HEK293T (cell line): ENCODE measurements around the gene WFDC13.

ENCODE experiments used
- CTCF ChIA-PET: fragments of 350-600 bp; formaldehyde crosslinking; extraction: SDS; loops from one replicate; lab custom pipeline; 2021; ENCODE audit warnings: antibody characterized with exemption, inconsistent platforms; lab: Yijun Ruan, JAX
- POLR2A ChIA-PET: fragments of 350-600 bp; formaldehyde crosslinking; extraction: SDS; loops from one replicate; lab custom pipeline; 2020; ENCODE audit warnings: antibody characterized with exemption, inconsistent platforms; lab: Yijun Ruan, JAX
- DNase-seq: peaks from one replicate; pipeline ENCODE4 v3.0.0; 2012; ENCODE audit warnings: mixed read lengths; ENCODE audit errors: extremely low spot score
- ARNT ChIP-seq: fragments of 450-650 bp; IDR thresholded peaks from 2 replicates; pipeline ENCODE4 v1.6.1; 2017; ENCODE audit warnings: mild to moderate bottlenecking
- BHLHE40 ChIP-seq: fragments of 450-650 bp; IDR thresholded peaks from 2 replicates; pipeline ENCODE4 v1.6.1; 2016; ENCODE audit warnings: mild to moderate bottlenecking, moderate library complexity, borderline replicate concordance
- CTBP1 ChIP-seq: fragments of 450-650 bp; IDR thresholded peaks from 2 replicates; pipeline ENCODE4 v1.6.1; 2016; ENCODE audit warnings: borderline replicate concordance
- ELF4 ChIP-seq: fragments of 450-650 bp; IDR thresholded peaks from 2 replicates; pipeline ENCODE4 v1.6.1; 2017; ENCODE audit warnings: antibody characterized with exemption
- FOXA1 ChIP-seq: fragments of 450-650 bp; IDR thresholded peaks from 2 replicates; pipeline ENCODE4 v1.6.1; 2016; ENCODE audit warnings: mild to moderate bottlenecking
- FOXK2 ChIP-seq: fragments of 450-650 bp; IDR thresholded peaks from 2 replicates; pipeline ENCODE4 v1.6.1; 2016; ENCODE audit warnings: mild to moderate bottlenecking
- FOXM1 ChIP-seq: fragments of 450-650 bp; IDR thresholded peaks from 2 replicates; pipeline ENCODE4 v1.6.1; 2017; ENCODE audit warnings: mild to moderate bottlenecking, borderline replicate concordance
- HDGF ChIP-seq: fragments of 450-650 bp; IDR thresholded peaks from 2 replicates; pipeline ENCODE4 v1.6.1; 2017; ENCODE audit warnings: antibody characterized with exemption, borderline replicate concordance
- L3MBTL2 ChIP-seq: fragments of 450-650 bp; conservative IDR thresholded peaks from 2 replicates; pipeline ENCODE4 v1.6.1; 2016; ENCODE audit warnings: mild to moderate bottlenecking
- LEF1 ChIP-seq: fragments of 450-650 bp; IDR thresholded peaks from 2 replicates; pipeline ENCODE4 v1.6.1; 2017; ENCODE audit warnings: mild to moderate bottlenecking, borderline replicate concordance
- NFRKB ChIP-seq: fragments of 450-650 bp; IDR thresholded peaks from 2 replicates; pipeline ENCODE4 v1.6.1; 2016; ENCODE audit warnings: mild to moderate bottlenecking, moderate library complexity
- SP1 ChIP-seq: fragments of 450-650 bp; IDR thresholded peaks from 2 replicates; pipeline ENCODE4 v1.6.1; 2017
- SUZ12 ChIP-seq: fragments of 450-650 bp; IDR thresholded peaks from 2 replicates; pipeline ENCODE4 v1.6.1; 2016; ENCODE audit warnings: mild to moderate bottlenecking
- TARDBP ChIP-seq: fragments of 450-650 bp; IDR thresholded peaks from 2 replicates; pipeline ENCODE4 v1.6.1; 2016
- ZNF384 ChIP-seq: fragments of 450-650 bp; IDR thresholded peaks from 2 replicates; pipeline ENCODE4 v1.6.1; 2016
- TF ChIP-seq, protein P1 (sequence below): fragments of 450-650 bp; IDR thresholded peaks from 2 replicates; pipeline ENCODE4 v1.6.1; 2016

Gene WFDC13

DNA sequence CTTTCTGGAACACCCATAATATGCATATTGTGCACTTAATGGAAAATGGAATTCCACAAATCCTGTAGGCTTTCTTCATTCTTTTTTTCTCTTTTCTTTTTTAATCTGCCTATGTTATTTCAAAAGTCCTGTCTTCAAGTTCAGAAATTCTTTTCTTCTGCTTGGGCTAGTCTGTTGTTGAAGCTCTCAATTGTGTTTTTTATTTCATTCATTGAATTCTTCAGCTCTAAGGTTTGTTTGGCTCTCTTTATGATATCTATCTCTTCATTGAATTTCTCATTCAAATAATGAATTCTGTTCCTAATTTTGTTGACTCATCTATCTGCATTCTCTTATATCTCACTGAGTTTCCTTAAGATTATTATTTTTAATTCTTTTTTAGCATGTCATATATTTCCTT lies 30.4 kb downstream of the WFDC13 start:
- POLR2A ChIA-PET: no interaction called here
- TF ChIP-seq FOXA1 (no peak), LEF1 (no peak), L3MBTL2 (no peak), BHLHE40 (no peak), HDGF (no peak), FOXK2 (no peak), NFRKB (no peak), ARNT (no peak), FOXM1 (no peak), SP1 (no peak), SUZ12 (no peak), CTBP1 (no peak), TARDBP (no peak), ZNF384 (no peak), ELF4 (no peak)
- TF ChIP-seq, protein P1, sequence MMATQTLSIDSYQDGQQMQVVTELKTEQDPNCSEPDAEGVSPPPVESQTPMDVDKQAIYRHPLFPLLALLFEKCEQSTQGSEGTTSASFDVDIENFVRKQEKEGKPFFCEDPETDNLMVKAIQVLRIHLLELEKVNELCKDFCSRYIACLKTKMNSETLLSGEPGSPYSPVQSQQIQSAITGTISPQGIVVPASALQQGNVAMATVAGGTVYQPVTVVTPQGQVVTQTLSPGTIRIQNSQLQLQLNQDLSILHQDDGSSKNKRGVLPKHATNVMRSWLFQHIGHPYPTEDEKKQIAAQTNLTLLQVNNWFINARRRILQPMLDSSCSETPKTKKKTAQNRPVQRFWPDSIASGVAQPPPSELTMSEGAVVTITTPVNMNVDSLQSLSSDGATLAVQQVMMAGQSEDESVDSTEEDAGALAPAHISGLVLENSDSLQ: no peak
- no peak for DNase-seq
- CTCF ChIA-PET: no interaction called here

DNA sequence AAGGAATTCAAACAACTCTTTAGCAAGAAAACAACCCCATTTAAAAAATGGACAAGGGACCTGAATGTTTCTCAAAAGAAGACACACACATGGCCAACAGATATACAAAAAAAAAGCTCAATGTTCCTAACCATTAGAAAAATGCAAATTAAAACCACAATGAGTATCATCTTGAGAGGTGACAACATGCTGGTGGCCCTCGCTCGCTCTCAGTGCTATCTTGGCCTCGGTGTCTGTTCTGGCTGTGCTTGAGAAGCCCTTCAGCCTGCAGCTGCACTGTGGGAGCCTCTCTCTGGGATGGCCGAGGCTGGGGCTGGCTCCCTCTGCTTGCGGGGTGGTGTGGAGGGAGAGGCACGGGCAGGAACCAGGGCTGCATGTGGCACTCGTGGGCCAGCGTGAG lies 33.7 kb downstream of the WFDC13 start:
- ChIA-PET POLR2A (no interaction called here), CTCF (no interaction called here)
- no peak for TF ChIP-seq LEF1
- TF ChIP-seq FOXK2: no peak
- TF ChIP-seq, protein P1: no peak
- TF ChIP-seq NFRKB: no peak
- no peak for TF ChIP-seq FOXM1
- no peak for TF ChIP-seq SP1
- TF ChIP-seq ZNF384: no peak
- no peak for TF ChIP-seq TARDBP
- no peak for TF ChIP-seq HDGF
- TF ChIP-seq SUZ12: no peak
- TF ChIP-seq BHLHE40: no peak
- no peak for TF ChIP-seq FOXA1
- TF ChIP-seq L3MBTL2: no peak
- TF ChIP-seq ELF4: no peak
- no peak for TF ChIP-seq CTBP1
- TF ChIP-seq ARNT: no peak
- no peak for DNase-seq

DNA sequence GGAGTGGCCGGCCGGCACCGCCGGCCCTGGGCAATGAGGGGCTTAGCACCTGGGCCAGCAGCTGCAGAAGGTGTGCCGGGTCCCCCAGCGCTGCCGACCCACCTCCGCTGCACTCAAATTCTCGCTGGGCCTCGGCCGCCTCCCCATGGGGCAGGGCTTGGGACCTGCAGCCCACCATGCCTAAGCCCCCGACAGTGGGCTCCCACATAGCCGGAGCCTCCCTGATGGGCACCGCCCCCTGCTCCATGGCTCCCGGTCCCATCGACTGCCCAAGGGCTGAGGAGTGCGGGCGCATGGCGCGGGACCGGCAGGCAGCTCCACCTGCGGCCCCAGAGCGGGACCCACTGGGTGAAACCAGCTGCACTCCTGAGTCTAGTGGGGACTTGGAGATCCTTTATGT lies 34.1 kb downstream of the WFDC13 start:
- POLR2A ChIA-PET: no interaction called here
- CTCF ChIA-PET: no interaction called here
- DNase-seq: no peak
- TF ChIP-seq L3MBTL2: no peak
- TF ChIP-seq TARDBP: no peak
- TF ChIP-seq ARNT: no peak
- TF ChIP-seq SP1: no peak
- no peak for TF ChIP-seq FOXK2
- TF ChIP-seq HDGF: no peak
- no peak for TF ChIP-seq LEF1
- TF ChIP-seq ZNF384: no peak
- TF ChIP-seq, protein P1: no peak
- no peak for TF ChIP-seq ELF4
- no peak for TF ChIP-seq NFRKB
- no peak for TF ChIP-seq BHLHE40

DNA sequence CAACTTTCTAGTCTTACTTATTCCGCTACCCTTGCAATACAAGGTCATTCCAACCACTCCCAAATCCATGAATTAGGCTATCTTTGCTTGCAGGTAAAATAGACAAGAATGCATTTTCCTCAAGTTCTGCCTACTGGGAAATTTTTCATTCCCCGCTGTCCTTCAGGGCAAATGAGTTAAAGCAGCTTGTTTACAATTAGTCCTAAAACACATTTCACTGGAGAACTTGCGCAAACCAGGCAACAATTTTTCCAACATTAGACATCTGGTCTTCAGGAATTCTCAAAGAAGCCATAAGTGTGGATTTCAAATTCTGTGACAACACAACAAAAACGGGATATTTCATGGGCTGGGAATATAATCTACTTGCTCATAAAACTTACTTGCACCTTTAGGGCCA lies 40.8 kb downstream of the WFDC13 start:
- CTCF ChIA-PET: no interaction called here
- DNase-seq: no peak
- TF ChIP-seq, protein P1: no peak
- no peak for TF ChIP-seq CTBP1
- no peak for TF ChIP-seq HDGF
- TF ChIP-seq ZNF384: no peak
- no peak for TF ChIP-seq TARDBP
- no peak for TF ChIP-seq ARNT
- no peak for TF ChIP-seq SUZ12
- no peak for TF ChIP-seq BHLHE40
- no peak for TF ChIP-seq SP1
- TF ChIP-seq LEF1: no peak
- TF ChIP-seq NFRKB: no peak
- TF ChIP-seq L3MBTL2: no peak
- TF ChIP-seq ELF4: no peak
- TF ChIP-seq FOXK2: no peak

DNA sequence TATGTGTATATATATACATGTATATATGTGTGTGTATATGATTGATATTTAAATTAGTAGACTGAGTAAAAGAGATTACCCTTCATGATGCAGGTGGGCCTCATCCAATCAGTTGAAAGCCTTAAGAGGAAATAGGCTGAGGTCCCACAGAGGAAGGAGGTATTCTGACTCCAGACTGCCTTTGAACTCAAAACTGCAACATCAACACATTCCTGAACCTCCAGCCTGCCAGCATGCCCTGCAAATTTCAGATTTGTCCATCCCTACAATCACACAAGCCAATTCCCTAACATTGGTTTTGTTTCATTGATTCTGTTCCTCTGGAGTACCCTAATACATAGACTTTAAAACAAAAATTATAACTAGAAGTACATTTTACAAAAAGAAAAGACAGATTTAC lies 43.2 kb downstream of the WFDC13 start:
- CTCF ChIA-PET: no interaction called here
- no peak for DNase-seq
- no peak for TF ChIP-seq ELF4
- no peak for TF ChIP-seq FOXA1
- TF ChIP-seq FOXM1: no peak
- no peak for TF ChIP-seq BHLHE40
- TF ChIP-seq SUZ12: no peak
- no peak for TF ChIP-seq LEF1
- TF ChIP-seq ZNF384: no peak
- no peak for TF ChIP-seq ARNT
- TF ChIP-seq L3MBTL2: no peak
- TF ChIP-seq SP1: no peak
- TF ChIP-seq TARDBP: no peak
- no peak for TF ChIP-seq FOXK2
- TF ChIP-seq HDGF: no peak
- TF ChIP-seq, protein P1: no peak
- no peak for TF ChIP-seq CTBP1
- no peak for TF ChIP-seq NFRKB
- POLR2A ChIA-PET: no interaction called here

More for the DNA sequence above, 40.8 kb downstream of the WFDC13 start:
- POLR2A ChIA-PET: no interaction called here
